Liver (tissue), 9 donors: Measurements from ENCODE around the gene PPFIBP2. TPM values are rescaled to one million over a fixed set of nuclear protein-coding genes. Genes with fewer than 3 reads are reported as not detected.

ENCODE experiments used
- DNase-seq: peaks from one replicate; pipeline ENCODE4 v3.0.0-alpha.2; 2017; ENCODE audit warnings: low spot score
- H3K27ac ChIP-seq, 2 donors: one replicate each; pipeline ENCODE4 v1.7.0; 2013; ENCODE audit warnings: inconsistent platforms in 2 of 2, low read length in 2 of 2, control low read depth in 1 of 2, low read depth in 1 of 2, mild to moderate bottlenecking in 1 of 2
- H3K27me3 ChIP-seq, 4 donors: one replicate each; pipeline versions ENCODE4 v1.6.1 to v1.7.0; 2013; ENCODE audit warnings: low read length in 3 of 4, inconsistent platforms in 1 of 4, mild to moderate bottlenecking in 1 of 4, moderate library complexity in 1 of 4; ENCODE audit not compliant: control insufficient read depth in 4 of 4, insufficient read depth in 4 of 4
- H3K36me3 ChIP-seq, 4 donors: one replicate each; pipeline versions ENCODE4 v1.6.1 to v1.7.0; 2013; ENCODE audit warnings: low read length in 3 of 4, mild to moderate bottlenecking in 3 of 4, low read depth in 1 of 4, moderate library complexity in 1 of 4; ENCODE audit not compliant: control insufficient read depth in 4 of 4, insufficient read depth in 3 of 4
- H3K4me1 ChIP-seq, 4 donors: one replicate each; pipeline versions ENCODE4 v1.6.1 to v1.7.0; 2013; ENCODE audit warnings: low read length in 3 of 4, mild to moderate bottlenecking in 3 of 4, moderate library complexity in 1 of 4; ENCODE audit not compliant: control insufficient read depth in 4 of 4, insufficient read depth in 4 of 4
- H3K4me3 ChIP-seq, 3 donors: one replicate each; pipeline versions ENCODE4 v1.6.1 to v1.7.0; 2013; ENCODE audit warnings: low read length in 3 of 3, control low read depth in 1 of 3, low read depth in 1 of 3, mild to moderate bottlenecking in 1 of 3
- H3K9ac ChIP-seq, 2 donors: one replicate each; pipeline ENCODE4 v1.7.0; 2013; ENCODE audit warnings: low read length in 2 of 2, mild to moderate bottlenecking in 2 of 2, moderate library complexity in 2 of 2, control low read depth in 1 of 2, low read depth in 1 of 2
- H3K9me3 ChIP-seq, 4 donors: one replicate each; pipeline versions ENCODE4 v1.6.1 to v1.7.0; 2013; ENCODE audit warnings: low read length in 3 of 4; ENCODE audit not compliant: control insufficient read depth in 4 of 4
- EGR1 ChIP-seq, 2 donors: IDR thresholded peaks; 2 replicates each; pipeline ENCODE4 v1.6.1; 2016 to 2018; ENCODE audit warnings: antibody characterized with exemption in 2 of 2, low read depth in 2 of 2
- FOXA1 ChIP-seq: IDR thresholded peaks from 2 replicates; pipeline ENCODE4 v1.6.1; 2016; ENCODE audit warnings: antibody characterized with exemption
- FOXA2 ChIP-seq: IDR thresholded peaks from 2 replicates; pipeline ENCODE4 v1.6.1; 2016; ENCODE audit warnings: antibody characterized with exemption
- GABPA ChIP-seq, 2 donors: IDR thresholded peaks in 1 of 2; conservative IDR thresholded peaks in 1 of 2; 2 replicates each; pipeline ENCODE4 v1.6.1; 2016; ENCODE audit warnings: antibody characterized with exemption in 2 of 2, mild to moderate bottlenecking in 1 of 2, moderate library complexity in 1 of 2
- HNF4A ChIP-seq, 2 donors: conservative IDR thresholded peaks; 2 replicates each; pipeline ENCODE4 v1.6.1; 2016; ENCODE audit warnings: antibody characterized with exemption in 2 of 2, mild to moderate bottlenecking in 2 of 2
- HNF4G ChIP-seq: IDR thresholded peaks from 2 replicates; pipeline ENCODE4 v1.6.1; 2016; ENCODE audit warnings: antibody characterized with exemption
- JUND ChIP-seq, 2 donors: IDR thresholded peaks; 2 replicates each; pipeline ENCODE4 v1.6.1; 2016; ENCODE audit warnings: antibody characterized with exemption in 2 of 2
- NR2F2 ChIP-seq: IDR thresholded peaks from 2 replicates; pipeline ENCODE4 v1.6.1; 2016; ENCODE audit warnings: antibody characterized with exemption
- RAD21 ChIP-seq, 2 donors: IDR thresholded peaks; 2 replicates each; pipeline ENCODE4 v1.6.1; 2016; ENCODE audit warnings: antibody characterized with exemption in 2 of 2, mild to moderate bottlenecking in 2 of 2
- RXRA ChIP-seq, 2 donors: IDR thresholded peaks; 2 replicates each; pipeline ENCODE4 v1.6.1; 2017 to 2018; ENCODE audit warnings: antibody characterized with exemption in 2 of 2, mild to moderate bottlenecking in 1 of 2
- SP1 ChIP-seq: IDR thresholded peaks from 2 replicates; pipeline ENCODE4 v1.6.1; 2018; ENCODE audit warnings: antibody characterized with exemption, mild to moderate bottlenecking
- TAF1 ChIP-seq: conservative IDR thresholded peaks from 2 replicates; pipeline ENCODE4 v1.6.1; 2016; ENCODE audit warnings: antibody characterized with exemption, mild to moderate bottlenecking
- YY1 ChIP-seq: IDR thresholded peaks from 2 replicates; pipeline ENCODE4 v1.6.1; 2016; ENCODE audit warnings: antibody characterized with exemption, mild to moderate bottlenecking
- WGBS: extraction: QIAGEN DNeasy Blood & Tissue Kit; methylation state at CpG from one replicate; pipeline ENCODE4 v1.1.7; 2013; 5-methylcytosine and 5-hydroxymethylcytosine counted together
- polyA plus RNA-seq, 2 donors: library from polyadenylated mRNA; stranded (reverse) in 1 of 2; unstranded in 1 of 2; fragments of 200-250 nt in 1 of 2; fragments of >200 nt in 1 of 2; fragmentation: Nextera tagmentation in 1 of 2; extraction: Ambion mirVana in 1 of 2; gene quantifications; one replicate each; pipeline versions ENCODE4 v1.2.1 to v1.2.3, GENCODE V29; 2013 to 2015
- total RNA-seq, 2 donors: library from RNA; depleted of rRNA; stranded (reverse); fragments of >200 nt; gene quantifications; one replicate each; pipeline ENCODE4 v1.2.3, GENCODE V29; 2014
- TF ChIP-seq, protein P1 (sequence below): IDR thresholded peaks from 2 replicates; pipeline ENCODE4 v1.6.1; 2016; ENCODE audit warnings: antibody characterized with exemption, mild to moderate bottlenecking
- TF ChIP-seq, protein P2 (sequence below): IDR thresholded peaks from 2 replicates; pipeline ENCODE4 v1.6.1; 2016; ENCODE audit warnings: antibody characterized with exemption
- TF ChIP-seq, protein P3 (sequence below): IDR thresholded peaks from 2 replicates; pipeline ENCODE4 v1.6.1; 2016; ENCODE audit warnings: antibody characterized with exemption
- TF ChIP-seq, protein P4 (sequence below): IDR thresholded peaks from 2 replicates; pipeline ENCODE4 v1.6.1; 2016; ENCODE audit warnings: antibody characterized with exemption
- TF ChIP-seq, protein P5 (sequence below): fragments of 150-350 bp; IDR thresholded peaks from 2 replicates; pipeline ENCODE4 v1.5.1; 2017; ENCODE audit warnings: improper control_type of control experiment, low read depth, low read length; ENCODE audit not compliant: missing input control
- donor health status: healthy.
- donor health status: healthy.
- donor health status: healthy.
- donor health status: healthy.
- donor health status: healthy.

Gene PPFIBP2
- total and polyA plus RNA-seq, 4 donors: 19.6 to 80.0 (median 23.2) TPM

DNA sequence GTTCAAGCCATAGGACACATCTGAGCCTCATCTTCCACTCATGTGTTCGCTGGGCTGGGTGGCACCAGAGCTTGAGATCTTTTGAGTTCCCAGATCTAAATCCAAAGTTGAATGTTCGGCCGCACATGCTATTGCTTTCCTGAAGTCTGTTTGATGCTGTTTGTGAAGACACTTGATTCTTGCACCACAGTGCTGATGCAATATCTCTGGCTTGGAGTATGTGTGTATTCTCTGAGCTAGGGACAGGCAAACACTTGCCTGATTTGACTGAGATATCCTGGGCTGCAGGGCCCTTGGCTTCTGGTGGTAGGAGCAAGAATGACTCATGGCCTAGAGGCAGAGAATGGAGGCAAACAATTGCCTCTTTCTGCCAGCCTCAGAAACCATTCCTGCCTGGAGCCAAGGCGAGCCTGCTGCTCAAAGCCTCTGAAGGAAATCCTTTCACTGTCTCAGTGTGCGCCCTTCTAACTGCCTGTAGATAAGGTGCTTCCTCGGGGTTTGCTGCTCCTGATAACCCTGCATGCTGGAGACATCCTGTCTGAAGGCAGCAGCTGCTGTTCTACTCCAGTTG is 86.5 kb downstream of the PPFIBP2 start:
- H3K9ac ChIP-seq: no peak overlapping the region
- TF ChIP-seq TAF1: no peak
- TF ChIP-seq HNF4G: peak; percentile 38
- peak; percentile 40 for TF ChIP-seq FOXA1
- no peak for TF ChIP-seq GABPA (IDR thresholded peaks at IDR 0.05 in 1 of 2, conservative IDR thresholded peaks at IDR 0.05 in 1 of 2)
- TF ChIP-seq, protein P1, sequence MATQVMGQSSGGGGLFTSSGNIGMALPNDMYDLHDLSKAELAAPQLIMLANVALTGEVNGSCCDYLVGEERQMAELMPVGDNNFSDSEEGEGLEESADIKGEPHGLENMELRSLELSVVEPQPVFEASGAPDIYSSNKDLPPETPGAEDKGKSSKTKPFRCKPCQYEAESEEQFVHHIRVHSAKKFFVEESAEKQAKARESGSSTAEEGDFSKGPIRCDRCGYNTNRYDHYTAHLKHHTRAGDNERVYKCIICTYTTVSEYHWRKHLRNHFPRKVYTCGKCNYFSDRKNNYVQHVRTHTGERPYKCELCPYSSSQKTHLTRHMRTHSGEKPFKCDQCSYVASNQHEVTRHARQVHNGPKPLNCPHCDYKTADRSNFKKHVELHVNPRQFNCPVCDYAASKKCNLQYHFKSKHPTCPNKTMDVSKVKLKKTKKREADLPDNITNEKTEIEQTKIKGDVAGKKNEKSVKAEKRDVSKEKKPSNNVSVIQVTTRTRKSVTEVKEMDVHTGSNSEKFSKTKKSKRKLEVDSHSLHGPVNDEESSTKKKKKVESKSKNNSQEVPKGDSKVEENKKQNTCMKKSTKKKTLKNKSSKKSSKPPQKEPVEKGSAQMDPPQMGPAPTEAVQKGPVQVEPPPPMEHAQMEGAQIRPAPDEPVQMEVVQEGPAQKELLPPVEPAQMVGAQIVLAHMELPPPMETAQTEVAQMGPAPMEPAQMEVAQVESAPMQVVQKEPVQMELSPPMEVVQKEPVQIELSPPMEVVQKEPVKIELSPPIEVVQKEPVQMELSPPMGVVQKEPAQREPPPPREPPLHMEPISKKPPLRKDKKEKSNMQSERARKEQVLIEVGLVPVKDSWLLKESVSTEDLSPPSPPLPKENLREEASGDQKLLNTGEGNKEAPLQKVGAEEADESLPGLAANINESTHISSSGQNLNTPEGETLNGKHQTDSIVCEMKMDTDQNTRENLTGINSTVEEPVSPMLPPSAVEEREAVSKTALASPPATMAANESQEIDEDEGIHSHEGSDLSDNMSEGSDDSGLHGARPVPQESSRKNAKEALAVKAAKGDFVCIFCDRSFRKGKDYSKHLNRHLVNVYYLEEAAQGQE: peak; percentile 53
- TF ChIP-seq FOXA2: peak; percentile 29
- peak; percentile 81 for TF ChIP-seq YY1
- TF ChIP-seq, protein P2, sequence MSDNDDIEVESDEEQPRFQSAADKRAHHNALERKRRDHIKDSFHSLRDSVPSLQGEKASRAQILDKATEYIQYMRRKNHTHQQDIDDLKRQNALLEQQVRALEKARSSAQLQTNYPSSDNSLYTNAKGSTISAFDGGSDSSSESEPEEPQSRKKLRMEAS: peak; percentile 82
- TF ChIP-seq SP1: peak; percentile 54
- peak; percentile 98 for TF ChIP-seq JUND (IDR thresholded peaks at IDR 0.05)
- peak; percentile 80 for TF ChIP-seq NR2F2
- TF ChIP-seq RXRA (IDR thresholded peaks at IDR 0.05): peak; percentile 86 to 87
- TF ChIP-seq EGR1 (IDR thresholded peaks at IDR 0.05; ENCODE audit: low read depth in 2 of 2): no peak
- TF ChIP-seq HNF4A (conservative IDR thresholded peaks at IDR 0.05): peak; percentile 82 to 83
- peak; percentile 43 to 59 for TF ChIP-seq RAD21 (IDR thresholded peaks at IDR 0.05)
- TF ChIP-seq, protein P3, sequence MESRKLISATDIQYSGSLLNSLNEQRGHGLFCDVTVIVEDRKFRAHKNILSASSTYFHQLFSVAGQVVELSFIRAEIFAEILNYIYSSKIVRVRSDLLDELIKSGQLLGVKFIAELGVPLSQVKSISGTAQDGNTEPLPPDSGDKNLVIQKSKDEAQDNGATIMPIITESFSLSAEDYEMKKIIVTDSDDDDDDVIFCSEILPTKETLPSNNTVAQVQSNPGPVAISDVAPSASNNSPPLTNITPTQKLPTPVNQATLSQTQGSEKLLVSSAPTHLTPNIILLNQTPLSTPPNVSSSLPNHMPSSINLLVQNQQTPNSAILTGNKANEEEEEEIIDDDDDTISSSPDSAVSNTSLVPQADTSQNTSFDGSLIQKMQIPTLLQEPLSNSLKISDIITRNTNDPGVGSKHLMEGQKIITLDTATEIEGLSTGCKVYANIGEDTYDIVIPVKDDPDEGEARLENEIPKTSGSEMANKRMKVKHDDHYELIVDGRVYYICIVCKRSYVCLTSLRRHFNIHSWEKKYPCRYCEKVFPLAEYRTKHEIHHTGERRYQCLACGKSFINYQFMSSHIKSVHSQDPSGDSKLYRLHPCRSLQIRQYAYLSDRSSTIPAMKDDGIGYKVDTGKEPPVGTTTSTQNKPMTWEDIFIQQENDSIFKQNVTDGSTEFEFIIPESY: peak; percentile 44
- TF ChIP-seq, protein P4, sequence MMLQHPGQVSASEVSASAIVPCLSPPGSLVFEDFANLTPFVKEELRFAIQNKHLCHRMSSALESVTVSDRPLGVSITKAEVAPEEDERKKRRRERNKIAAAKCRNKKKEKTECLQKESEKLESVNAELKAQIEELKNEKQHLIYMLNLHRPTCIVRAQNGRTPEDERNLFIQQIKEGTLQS: peak; percentile 99
- TF ChIP-seq, protein P5, sequence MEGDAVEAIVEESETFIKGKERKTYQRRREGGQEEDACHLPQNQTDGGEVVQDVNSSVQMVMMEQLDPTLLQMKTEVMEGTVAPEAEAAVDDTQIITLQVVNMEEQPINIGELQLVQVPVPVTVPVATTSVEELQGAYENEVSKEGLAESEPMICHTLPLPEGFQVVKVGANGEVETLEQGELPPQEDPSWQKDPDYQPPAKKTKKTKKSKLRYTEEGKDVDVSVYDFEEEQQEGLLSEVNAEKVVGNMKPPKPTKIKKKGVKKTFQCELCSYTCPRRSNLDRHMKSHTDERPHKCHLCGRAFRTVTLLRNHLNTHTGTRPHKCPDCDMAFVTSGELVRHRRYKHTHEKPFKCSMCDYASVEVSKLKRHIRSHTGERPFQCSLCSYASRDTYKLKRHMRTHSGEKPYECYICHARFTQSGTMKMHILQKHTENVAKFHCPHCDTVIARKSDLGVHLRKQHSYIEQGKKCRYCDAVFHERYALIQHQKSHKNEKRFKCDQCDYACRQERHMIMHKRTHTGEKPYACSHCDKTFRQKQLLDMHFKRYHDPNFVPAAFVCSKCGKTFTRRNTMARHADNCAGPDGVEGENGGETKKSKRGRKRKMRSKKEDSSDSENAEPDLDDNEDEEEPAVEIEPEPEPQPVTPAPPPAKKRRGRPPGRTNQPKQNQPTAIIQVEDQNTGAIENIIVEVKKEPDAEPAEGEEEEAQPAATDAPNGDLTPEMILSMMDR: no peak
- H3K9me3 ChIP-seq: no peaks in the 10 kb centered on the region
- H3K36me3 ChIP-seq: peaks cover 0 to 11% (median 5%) of the 10 kb centered on the region in 4 donors
- DNase-seq: no peak
- H3K4me3 ChIP-seq: no peak overlapping the region
- peak overlapping the region; percentile 55 to 57 for H3K27ac ChIP-seq
- no peaks in the 10 kb centered on the region for H3K27me3 ChIP-seq
- H3K4me1 ChIP-seq: peaks cover 3 to 22% (median 15%) of the 10 kb centered on the region in 4 donors
- WGBS: 50% methylated on average over 6 of the region's 6 CpGs
